ENCODE measurements around the gene NEDD9.

DNA sequence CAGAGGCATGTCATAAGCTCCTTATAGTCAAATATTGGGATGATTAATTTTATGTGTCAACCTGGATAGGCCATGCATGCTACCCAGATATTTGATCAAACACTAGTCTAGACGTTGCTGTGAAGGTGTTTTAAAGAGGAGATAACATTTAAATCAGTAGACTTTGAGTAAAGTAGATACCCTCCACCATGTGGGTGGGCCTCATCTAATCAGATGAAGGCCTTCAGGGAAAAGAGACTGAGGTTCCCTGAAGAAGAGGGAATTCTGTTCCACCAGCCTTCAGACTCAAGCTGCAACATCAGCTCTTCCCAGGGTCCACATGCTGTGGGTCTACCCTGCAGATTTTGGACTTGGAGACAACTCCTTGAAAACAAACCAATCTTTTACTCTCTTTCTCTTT lies 11.4 kb upstream of the NEDD9 start:
- TF ChIP-seq, protein P1, sequence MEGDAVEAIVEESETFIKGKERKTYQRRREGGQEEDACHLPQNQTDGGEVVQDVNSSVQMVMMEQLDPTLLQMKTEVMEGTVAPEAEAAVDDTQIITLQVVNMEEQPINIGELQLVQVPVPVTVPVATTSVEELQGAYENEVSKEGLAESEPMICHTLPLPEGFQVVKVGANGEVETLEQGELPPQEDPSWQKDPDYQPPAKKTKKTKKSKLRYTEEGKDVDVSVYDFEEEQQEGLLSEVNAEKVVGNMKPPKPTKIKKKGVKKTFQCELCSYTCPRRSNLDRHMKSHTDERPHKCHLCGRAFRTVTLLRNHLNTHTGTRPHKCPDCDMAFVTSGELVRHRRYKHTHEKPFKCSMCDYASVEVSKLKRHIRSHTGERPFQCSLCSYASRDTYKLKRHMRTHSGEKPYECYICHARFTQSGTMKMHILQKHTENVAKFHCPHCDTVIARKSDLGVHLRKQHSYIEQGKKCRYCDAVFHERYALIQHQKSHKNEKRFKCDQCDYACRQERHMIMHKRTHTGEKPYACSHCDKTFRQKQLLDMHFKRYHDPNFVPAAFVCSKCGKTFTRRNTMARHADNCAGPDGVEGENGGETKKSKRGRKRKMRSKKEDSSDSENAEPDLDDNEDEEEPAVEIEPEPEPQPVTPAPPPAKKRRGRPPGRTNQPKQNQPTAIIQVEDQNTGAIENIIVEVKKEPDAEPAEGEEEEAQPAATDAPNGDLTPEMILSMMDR (IDR thresholded peaks at IDR 0.05; ENCODE audit: low read length) = no peak
- TF ChIP-seq EZH2 (IDR thresholded peaks at IDR 0.05; ENCODE audit: borderline replicate concordance, low read length) = no peak

Data from OCI-LY1 (cell line).